Liver (tissue), 9 donors: ENCODE measurements around the gene WDR75. TPM values are rescaled to one million over a fixed set of nuclear protein-coding genes. Genes with fewer than 3 reads are reported as not detected.
"Not testable (repeated sequence)": the region's sequence is repeated elsewhere in the genome, so short reads cannot be mapped to it uniquely, and the experiment has no call there.

Experiments
- DNase-seq: peaks from one replicate; pipeline ENCODE4 v3.0.0-alpha.2; 2017; ENCODE audit warnings: low spot score
- H3K27ac ChIP-seq, 2 donors: one replicate each; pipeline ENCODE4 v1.7.0; 2013; ENCODE audit warnings: inconsistent platforms in 2 of 2, low read length in 2 of 2, control low read depth in 1 of 2, low read depth in 1 of 2, mild to moderate bottlenecking in 1 of 2
- H3K27me3 ChIP-seq, 4 donors: one replicate each; pipeline versions ENCODE4 v1.6.1 to v1.7.0; 2013; ENCODE audit warnings: low read length in 3 of 4, inconsistent platforms in 1 of 4, mild to moderate bottlenecking in 1 of 4, moderate library complexity in 1 of 4; ENCODE audit not compliant: control insufficient read depth in 4 of 4, insufficient read depth in 4 of 4
- H3K36me3 ChIP-seq, 4 donors: one replicate each; pipeline versions ENCODE4 v1.6.1 to v1.7.0; 2013; ENCODE audit warnings: low read length in 3 of 4, mild to moderate bottlenecking in 3 of 4, low read depth in 1 of 4, moderate library complexity in 1 of 4; ENCODE audit not compliant: control insufficient read depth in 4 of 4, insufficient read depth in 3 of 4
- H3K4me1 ChIP-seq, 4 donors: one replicate each; pipeline versions ENCODE4 v1.6.1 to v1.7.0; 2013; ENCODE audit warnings: low read length in 3 of 4, mild to moderate bottlenecking in 3 of 4, moderate library complexity in 1 of 4; ENCODE audit not compliant: control insufficient read depth in 4 of 4, insufficient read depth in 4 of 4
- H3K4me3 ChIP-seq, 3 donors: one replicate each; pipeline versions ENCODE4 v1.6.1 to v1.7.0; 2013; ENCODE audit warnings: low read length in 3 of 3, control low read depth in 1 of 3, low read depth in 1 of 3, mild to moderate bottlenecking in 1 of 3
- H3K9ac ChIP-seq, 2 donors: one replicate each; pipeline ENCODE4 v1.7.0; 2013; ENCODE audit warnings: low read length in 2 of 2, mild to moderate bottlenecking in 2 of 2, moderate library complexity in 2 of 2, control low read depth in 1 of 2, low read depth in 1 of 2
- H3K9me3 ChIP-seq, 4 donors: one replicate each; pipeline versions ENCODE4 v1.6.1 to v1.7.0; 2013; ENCODE audit warnings: low read length in 3 of 4; ENCODE audit not compliant: control insufficient read depth in 4 of 4
- ATF3 ChIP-seq: IDR thresholded peaks from 2 replicates; pipeline ENCODE4 v1.6.1; 2016; ENCODE audit warnings: antibody characterized with exemption
- CTCF ChIP-seq: fragments of 150-350 bp; IDR thresholded peaks from 2 replicates; pipeline ENCODE4 v1.5.1; 2017; ENCODE audit warnings: improper control_type of control experiment, low read depth, low read length; ENCODE audit not compliant: missing input control
- EGR1 ChIP-seq, 2 donors: IDR thresholded peaks; 2 replicates each; pipeline ENCODE4 v1.6.1; 2016 to 2018; ENCODE audit warnings: antibody characterized with exemption in 2 of 2, low read depth in 2 of 2
- FOXA1 ChIP-seq: IDR thresholded peaks from 2 replicates; pipeline ENCODE4 v1.6.1; 2016; ENCODE audit warnings: antibody characterized with exemption
- FOXA2 ChIP-seq: IDR thresholded peaks from 2 replicates; pipeline ENCODE4 v1.6.1; 2016; ENCODE audit warnings: antibody characterized with exemption
- GABPA ChIP-seq, 2 donors: IDR thresholded peaks in 1 of 2; conservative IDR thresholded peaks in 1 of 2; 2 replicates each; pipeline ENCODE4 v1.6.1; 2016; ENCODE audit warnings: antibody characterized with exemption in 2 of 2, mild to moderate bottlenecking in 1 of 2, moderate library complexity in 1 of 2
- HNF4A ChIP-seq, 2 donors: conservative IDR thresholded peaks; 2 replicates each; pipeline ENCODE4 v1.6.1; 2016; ENCODE audit warnings: antibody characterized with exemption in 2 of 2, mild to moderate bottlenecking in 2 of 2
- HNF4G ChIP-seq: IDR thresholded peaks from 2 replicates; pipeline ENCODE4 v1.6.1; 2016; ENCODE audit warnings: antibody characterized with exemption
- JUND ChIP-seq, 2 donors: IDR thresholded peaks; 2 replicates each; pipeline ENCODE4 v1.6.1; 2016; ENCODE audit warnings: antibody characterized with exemption in 2 of 2
- MAX ChIP-seq: IDR thresholded peaks from 2 replicates; pipeline ENCODE4 v1.6.1; 2016; ENCODE audit warnings: antibody characterized with exemption
- NR2F2 ChIP-seq: IDR thresholded peaks from 2 replicates; pipeline ENCODE4 v1.6.1; 2016; ENCODE audit warnings: antibody characterized with exemption
- RAD21 ChIP-seq, 2 donors: IDR thresholded peaks; 2 replicates each; pipeline ENCODE4 v1.6.1; 2016; ENCODE audit warnings: antibody characterized with exemption in 2 of 2, mild to moderate bottlenecking in 2 of 2
- RXRA ChIP-seq, 2 donors: IDR thresholded peaks; 2 replicates each; pipeline ENCODE4 v1.6.1; 2017 to 2018; ENCODE audit warnings: antibody characterized with exemption in 2 of 2, mild to moderate bottlenecking in 1 of 2
- SP1 ChIP-seq: IDR thresholded peaks from 2 replicates; pipeline ENCODE4 v1.6.1; 2018; ENCODE audit warnings: antibody characterized with exemption, mild to moderate bottlenecking
- TAF1 ChIP-seq: conservative IDR thresholded peaks from 2 replicates; pipeline ENCODE4 v1.6.1; 2016; ENCODE audit warnings: antibody characterized with exemption, mild to moderate bottlenecking
- YY1 ChIP-seq: IDR thresholded peaks from 2 replicates; pipeline ENCODE4 v1.6.1; 2016; ENCODE audit warnings: antibody characterized with exemption, mild to moderate bottlenecking
- ZBTB33 ChIP-seq: IDR thresholded peaks from 2 replicates; pipeline ENCODE4 v1.6.1; 2016; ENCODE audit warnings: antibody characterized with exemption
- WGBS: extraction: QIAGEN DNeasy Blood & Tissue Kit; methylation state at CpG from one replicate; pipeline ENCODE4 v1.1.7; 2013; 5-methylcytosine and 5-hydroxymethylcytosine counted together
- polyA plus RNA-seq, 2 donors: library from polyadenylated mRNA; stranded (reverse) in 1 of 2; unstranded in 1 of 2; fragments of 200-250 nt in 1 of 2; fragments of >200 nt in 1 of 2; fragmentation: Nextera tagmentation in 1 of 2; extraction: Ambion mirVana in 1 of 2; gene quantifications; one replicate each; pipeline versions ENCODE4 v1.2.1 to v1.2.3, GENCODE V29; 2013 to 2015
- total RNA-seq, 2 donors: library from RNA; depleted of rRNA; stranded (reverse); fragments of >200 nt; gene quantifications; one replicate each; pipeline ENCODE4 v1.2.3, GENCODE V29; 2014
- donor health status: healthy.
- donor health status: healthy.
- donor health status: healthy.
- donor health status: healthy.
- donor health status: healthy.

The WDR75 gene
- total and polyA plus RNA-seq, 4 donors = 7.9 to 24.5 (median 15.1) TPM

DNA sequence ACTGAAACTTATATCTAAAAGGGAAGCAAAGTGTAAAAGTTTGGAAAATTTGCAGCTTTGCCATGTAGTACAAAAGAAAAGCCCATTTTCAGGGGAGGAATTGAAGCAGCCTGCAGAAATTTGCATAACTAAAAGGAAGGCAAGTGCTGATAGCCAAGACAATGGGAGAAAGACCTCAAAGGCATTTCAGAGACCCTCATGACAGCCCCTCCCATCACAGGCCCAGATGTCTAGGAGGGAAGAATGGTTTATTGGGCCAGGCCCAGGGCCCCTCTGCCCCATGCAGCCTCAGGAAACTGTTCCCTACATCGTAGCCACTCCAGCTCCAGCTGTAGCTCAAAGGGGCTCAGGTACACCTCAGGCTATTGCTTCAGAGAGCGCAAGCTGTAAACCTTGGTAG, 14.4 kb upstream of the WDR75 start:
- 89% methylated on average over 2 of the region's 2 CpGs for WGBS
- H3K36me3 ChIP-seq = no peaks in the 10 kb centered on the region
- no peaks in the 10 kb centered on the region for H3K27me3 ChIP-seq
- peaks cover 0 to 3% (median 0%) of the 10 kb centered on the region in 4 donors for H3K4me1 ChIP-seq
- H3K4me3 ChIP-seq = no peak overlapping the region
- no peak overlapping the region for H3K9ac ChIP-seq
- DNase-seq = no peak
- no peak for TF ChIP-seq RAD21 (IDR thresholded peaks at IDR 0.05)
- no peak for TF ChIP-seq CTCF
- no peak for TF ChIP-seq EGR1 (IDR thresholded peaks at IDR 0.05; ENCODE audit: low read depth in 2 of 2)
- no peak for TF ChIP-seq ZBTB33
- TF ChIP-seq FOXA1 = no peak
- no peak for TF ChIP-seq HNF4G
- TF ChIP-seq MAX = no peak
- TF ChIP-seq GABPA (IDR thresholded peaks at IDR 0.05 in 1 of 2, conservative IDR thresholded peaks at IDR 0.05 in 1 of 2) = no peak
- no peak for TF ChIP-seq FOXA2
- TF ChIP-seq NR2F2 = no peak
- no peak for TF ChIP-seq YY1
- no peak for TF ChIP-seq SP1
- no peak for TF ChIP-seq ATF3
- no peak for TF ChIP-seq TAF1
- no peak for TF ChIP-seq JUND (IDR thresholded peaks at IDR 0.05)
- no peak overlapping the region for H3K27ac ChIP-seq
- no peaks in the 10 kb centered on the region for H3K9me3 ChIP-seq

GRCh38 chr2:189427872-189428271, 13.4 kb upstream of the WDR75 start:
- 75% methylated on average over 2 of the region's 2 CpGs for WGBS
- Histone ChIP-seq H3K9me3 (no peaks in the 10 kb centered on the region), H3K4me3 (no peak overlapping the region), H3K27ac (no peak overlapping the region), H3K4me1 (peaks cover 0 to 3% (median 0%) of the 10 kb centered on the region in 4 donors), H3K27me3 (no peaks in the 10 kb centered on the region), H3K36me3 (no peaks in the 10 kb centered on the region), H3K9ac (no peak overlapping the region)
- no peak for DNase-seq
- TF ChIP-seq CTCF = no peak
- TF ChIP-seq HNF4A (conservative IDR thresholded peaks at IDR 0.05) = peak; percentile 49 to 66
- TF ChIP-seq RXRA (IDR thresholded peaks at IDR 0.05) = no peak
- TF ChIP-seq NR2F2 = no peak

GRCh38 chr2:189430448-189430847, 10.8 kb upstream of the WDR75 start:
- H3K9me3 ChIP-seq, H3K4me3 ChIP-seq, H3K27me3 ChIP-seq, DNase-seq, H3K9ac ChIP-seq, H3K27ac ChIP-seq, H3K36me3 ChIP-seq, H3K4me1 ChIP-seq: not testable (repeated sequence)
- 82% methylated on average over 2 of the region's 2 CpGs for WGBS

GRCh38 chr2:189435803-189436202, 5.5 kb upstream of the WDR75 start:
- not testable (repeated sequence) for H3K27me3 ChIP-seq, H3K4me1 ChIP-seq, H3K36me3 ChIP-seq, H3K27ac ChIP-seq, H3K4me3 ChIP-seq, H3K9ac ChIP-seq, H3K9me3 ChIP-seq, DNase-seq
- 95% methylated on average over 4 of the region's 4 CpGs for WGBS
